GM23338 (cell line): ENCODE data around the gene FAM193B. TPM values are rescaled to one million over a fixed set of nuclear protein-coding genes. Genes with fewer than 3 reads are reported as not detected.
"Not testable (repeated sequence)": the region's sequence is repeated elsewhere in the genome, so short reads cannot be mapped to it uniquely, and the experiment has no call there.

Experiments used
- ATAC-seq: fragments of 200-7000 bp; cut with Tn5 transposase; 3 replicates; pipeline ENCODE4 v1.9.1; 2020
- DNase-seq: peaks from one replicate; pipeline ENCODE4 v3.0.0-alpha.2; 2015; ENCODE audit warnings: low spot score
- H2AFZ ChIP-seq: fragments of 200-600 bp; sonication (generic); 2 replicates; pipeline ENCODE4 v1.8.0; 2016; ENCODE audit warnings: antibody characterized with exemption, mild to moderate bottlenecking, moderate library complexity
- H3F3A ChIP-seq: fragments of 200-600 bp; sonication (generic); replicated peaks from 2 replicates; pipeline ENCODE4 v1.8.0; 2017; ENCODE audit warnings: antibody characterized with exemption, mixed run types, low read depth
- H3K27ac ChIP-seq: fragments of 200-600 bp; sonication (generic); 2 replicates; pipeline ENCODE4 v1.6.1; 2016; ENCODE audit warnings: low read depth
- H3K27me3 ChIP-seq: fragments of 200-600 bp; sonication (generic); 2 replicates; pipeline ENCODE4 v1.8.0; 2016; ENCODE audit warnings: mild to moderate bottlenecking, mixed run types, moderate library complexity; ENCODE audit not compliant: insufficient read depth
- H3K36me3 ChIP-seq: fragments of 200-600 bp; sonication (generic); 2 replicates; pipeline ENCODE4 v1.8.0; 2016; ENCODE audit warnings: mild to moderate bottlenecking; ENCODE audit not compliant: insufficient read depth
- H3K4me1 ChIP-seq: fragments of 200-600 bp; sonication (generic); 2 replicates; pipeline ENCODE4 v1.8.0; 2016; ENCODE audit warnings: mild to moderate bottlenecking, moderate library complexity; ENCODE audit not compliant: insufficient read depth
- H3K4me2 ChIP-seq: fragments of 200-600 bp; sonication (generic); 2 replicates; pipeline ENCODE4 v1.7.1; 2017; ENCODE audit warnings: mixed run types
- H3K4me3 ChIP-seq: fragments of 200-600 bp; sonication (generic); 2 replicates; pipeline ENCODE4 v1.6.1; 2016; ENCODE audit warnings: mixed run types
- H3K79me2 ChIP-seq: fragments of 200-600 bp; sonication (generic); replicated peaks from 2 replicates; pipeline ENCODE4 v1.8.0; 2017; ENCODE audit warnings: mild to moderate bottlenecking; ENCODE audit not compliant: insufficient read depth
- H3K9me2 ChIP-seq: fragments of 200-600 bp; sonication (generic); 2 replicates; pipeline ENCODE4 v1.8.0; 2017; ENCODE audit not compliant: insufficient read depth
- H4K20me1 ChIP-seq: fragments of 200-600 bp; sonication (generic); replicated peaks from 2 replicates; pipeline ENCODE4 v1.8.0; 2017; ENCODE audit warnings: mild to moderate bottlenecking; ENCODE audit not compliant: insufficient read depth
- H3K27ac Mint-ChIP-seq: 2 replicates; pipeline ENCODE4 v1.8.0; 2020; ENCODE audit warnings: inconsistent platforms, mild to moderate bottlenecking, moderate library complexity, mixed read lengths
- H3K27me3 Mint-ChIP-seq: 3 replicates; pipeline ENCODE4 v1.8.0; 2022; ENCODE audit warnings: low read depth, mild to moderate bottlenecking, moderate library complexity, mixed read lengths, inconsistent platforms; ENCODE audit not compliant: insufficient read depth, poor library complexity
- H3K36me3 Mint-ChIP-seq: 3 replicates; pipeline ENCODE4 v1.8.0; 2021; ENCODE audit warnings: low read depth, mild to moderate bottlenecking, inconsistent platforms, moderate library complexity, mixed read lengths
- H3K4me1 Mint-ChIP-seq: 3 replicates; pipeline ENCODE4 v1.8.0; 2020; ENCODE audit warnings: mild to moderate bottlenecking, inconsistent platforms, mixed read lengths
- H3K4me3 Mint-ChIP-seq: 3 replicates; pipeline ENCODE4 v1.8.0; 2021; ENCODE audit warnings: moderate library complexity, mild to moderate bottlenecking, inconsistent platforms, mixed read lengths
- H3K9me3 Mint-ChIP-seq: 3 replicates; pipeline ENCODE4 v1.8.0; 2020; ENCODE audit warnings: moderate library complexity, mild to moderate bottlenecking, inconsistent platforms, mixed read lengths
- CREB1 ChIP-seq: fragments of 250-450 bp; sonication (Bioruptor Pico); IDR thresholded peaks from 2 replicates; pipeline ENCODE4 v1.5.0; 2020; ENCODE audit warnings: low read depth, mild to moderate bottlenecking, moderate library complexity
- EZH2 ChIP-seq: fragments of 200-600 bp; sonication (generic); IDR thresholded peaks from one replicate; pipeline ENCODE4 v1.8.0; 2017; ENCODE audit warnings: antibody characterized with exemption, mild to moderate bottlenecking, low read depth; ENCODE audit not compliant: unreplicated experiment
- JUNB ChIP-seq: IDR thresholded peaks from one replicate; pipeline ENCODE4 v1.6.1; 2016; ENCODE audit warnings: antibody characterized with exemption; ENCODE audit not compliant: unreplicated experiment
- NANOG ChIP-seq: IDR thresholded peaks from 2 replicates; pipeline ENCODE4 v1.6.1; 2016; ENCODE audit warnings: antibody characterized with exemption, borderline replicate concordance
- ZNF331 ChIP-seq: fragments of 250-450 bp; sonication (Bioruptor Pico); IDR thresholded peaks from 2 replicates; pipeline ENCODE4 v1.5.0; 2020; ENCODE audit warnings: low read depth, mild to moderate bottlenecking, moderate library complexity
- polyA plus RNA-seq: library from polyadenylated mRNA; unstranded; fragments of >200 nt; fragmentation: Nextera tagmentation; extraction: Ambion mirVana; gene quantifications from 2 replicates; pipeline ENCODE4 v1.2.1, GENCODE V29; 2016
- total RNA-seq: library from RNA; depleted of rRNA; stranded (reverse); fragments of >200 nt; shearing (Covaris generic); gene quantifications from 2 replicates; pipeline ENCODE4 v1.2.3, GENCODE V29; 2014
- TF ChIP-seq, protein P1 (sequence below): IDR thresholded peaks from one replicate; pipeline ENCODE4 v1.6.1; 2018; ENCODE audit warnings: antibody characterized with exemption; ENCODE audit not compliant: unreplicated experiment
- TF ChIP-seq, protein P2 (sequence below), 2 experiments: fragments of 200-600 bp in 1 of 2; sonication (generic) in 1 of 2; conservative IDR thresholded peaks; 2 replicates each; pipeline versions ENCODE4 v1.5.1 to v1.6.1; 2016 to 2017; ENCODE audit warnings: antibody characterized with exemption in 2 of 2, low read depth in 2 of 2, mild to moderate bottlenecking in 2 of 2, moderate library complexity in 1 of 2

The FAM193B gene
- total and polyA plus RNA-seq, 2 experiments from 2014 or later = 44.4 to 58.6 TPM

DNA sequence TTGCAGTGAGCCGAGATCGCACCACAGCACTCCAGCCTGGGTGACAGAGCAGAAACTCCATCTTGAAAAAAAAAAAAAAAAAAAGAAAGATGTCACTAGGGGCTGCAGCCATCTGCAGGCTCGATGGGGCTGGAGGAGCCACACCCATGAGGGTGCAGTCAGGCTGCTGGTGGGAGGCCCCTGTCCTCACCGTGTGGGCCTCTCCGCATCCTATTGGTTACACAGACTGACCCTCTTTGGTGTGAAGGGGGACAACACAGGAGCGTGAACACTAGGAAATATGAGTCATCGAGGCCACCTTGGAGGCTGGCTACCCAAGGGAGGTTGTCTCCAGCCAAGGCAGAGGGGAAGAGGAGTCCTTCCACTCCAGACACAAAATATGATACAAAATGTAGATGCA lies 14.0 kb upstream of the FAM193B start (continued):
- TF ChIP-seq, protein P1, sequence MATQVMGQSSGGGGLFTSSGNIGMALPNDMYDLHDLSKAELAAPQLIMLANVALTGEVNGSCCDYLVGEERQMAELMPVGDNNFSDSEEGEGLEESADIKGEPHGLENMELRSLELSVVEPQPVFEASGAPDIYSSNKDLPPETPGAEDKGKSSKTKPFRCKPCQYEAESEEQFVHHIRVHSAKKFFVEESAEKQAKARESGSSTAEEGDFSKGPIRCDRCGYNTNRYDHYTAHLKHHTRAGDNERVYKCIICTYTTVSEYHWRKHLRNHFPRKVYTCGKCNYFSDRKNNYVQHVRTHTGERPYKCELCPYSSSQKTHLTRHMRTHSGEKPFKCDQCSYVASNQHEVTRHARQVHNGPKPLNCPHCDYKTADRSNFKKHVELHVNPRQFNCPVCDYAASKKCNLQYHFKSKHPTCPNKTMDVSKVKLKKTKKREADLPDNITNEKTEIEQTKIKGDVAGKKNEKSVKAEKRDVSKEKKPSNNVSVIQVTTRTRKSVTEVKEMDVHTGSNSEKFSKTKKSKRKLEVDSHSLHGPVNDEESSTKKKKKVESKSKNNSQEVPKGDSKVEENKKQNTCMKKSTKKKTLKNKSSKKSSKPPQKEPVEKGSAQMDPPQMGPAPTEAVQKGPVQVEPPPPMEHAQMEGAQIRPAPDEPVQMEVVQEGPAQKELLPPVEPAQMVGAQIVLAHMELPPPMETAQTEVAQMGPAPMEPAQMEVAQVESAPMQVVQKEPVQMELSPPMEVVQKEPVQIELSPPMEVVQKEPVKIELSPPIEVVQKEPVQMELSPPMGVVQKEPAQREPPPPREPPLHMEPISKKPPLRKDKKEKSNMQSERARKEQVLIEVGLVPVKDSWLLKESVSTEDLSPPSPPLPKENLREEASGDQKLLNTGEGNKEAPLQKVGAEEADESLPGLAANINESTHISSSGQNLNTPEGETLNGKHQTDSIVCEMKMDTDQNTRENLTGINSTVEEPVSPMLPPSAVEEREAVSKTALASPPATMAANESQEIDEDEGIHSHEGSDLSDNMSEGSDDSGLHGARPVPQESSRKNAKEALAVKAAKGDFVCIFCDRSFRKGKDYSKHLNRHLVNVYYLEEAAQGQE = no peak
- TF ChIP-seq JUNB (no peak), ZNF331 (CRISPR knock-in tag) (no peak), CREB1 (CRISPR knock-in tag) (no peak)
- TF ChIP-seq, protein P2, sequence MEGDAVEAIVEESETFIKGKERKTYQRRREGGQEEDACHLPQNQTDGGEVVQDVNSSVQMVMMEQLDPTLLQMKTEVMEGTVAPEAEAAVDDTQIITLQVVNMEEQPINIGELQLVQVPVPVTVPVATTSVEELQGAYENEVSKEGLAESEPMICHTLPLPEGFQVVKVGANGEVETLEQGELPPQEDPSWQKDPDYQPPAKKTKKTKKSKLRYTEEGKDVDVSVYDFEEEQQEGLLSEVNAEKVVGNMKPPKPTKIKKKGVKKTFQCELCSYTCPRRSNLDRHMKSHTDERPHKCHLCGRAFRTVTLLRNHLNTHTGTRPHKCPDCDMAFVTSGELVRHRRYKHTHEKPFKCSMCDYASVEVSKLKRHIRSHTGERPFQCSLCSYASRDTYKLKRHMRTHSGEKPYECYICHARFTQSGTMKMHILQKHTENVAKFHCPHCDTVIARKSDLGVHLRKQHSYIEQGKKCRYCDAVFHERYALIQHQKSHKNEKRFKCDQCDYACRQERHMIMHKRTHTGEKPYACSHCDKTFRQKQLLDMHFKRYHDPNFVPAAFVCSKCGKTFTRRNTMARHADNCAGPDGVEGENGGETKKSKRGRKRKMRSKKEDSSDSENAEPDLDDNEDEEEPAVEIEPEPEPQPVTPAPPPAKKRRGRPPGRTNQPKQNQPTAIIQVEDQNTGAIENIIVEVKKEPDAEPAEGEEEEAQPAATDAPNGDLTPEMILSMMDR (conservative IDR thresholded peaks at IDR 0.05; ENCODE audit: low read depth in 2 of 2) = no peak

DNA sequence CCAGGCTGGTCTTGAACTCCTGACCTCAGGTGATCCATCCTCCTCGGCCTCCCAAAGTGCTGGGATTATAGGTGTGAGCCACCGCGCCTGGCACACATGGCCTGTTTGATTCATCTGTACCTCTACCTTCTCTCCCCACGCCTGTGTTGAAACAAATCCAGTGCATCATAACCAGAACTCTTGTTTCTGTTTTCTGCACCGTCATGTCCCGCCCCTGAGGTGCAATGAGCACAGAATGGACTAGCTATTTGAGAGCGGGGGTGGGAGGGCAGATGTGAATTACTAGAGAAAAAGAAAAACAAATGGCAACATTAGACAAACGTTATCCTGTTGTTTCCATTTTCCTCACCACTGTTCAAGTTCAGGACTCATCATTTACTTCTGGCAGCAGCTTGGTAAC lies 10.7 kb upstream of the FAM193B start:
- peaks cover 5% of the 10 kb centered on the region; the same call in 2 of the 3 replicates for H3K36me3 Mint-ChIP-seq
- ATAC-seq (no peak), DNase-seq (no peak)
- no peak overlapping the region for H3K4me2 ChIP-seq
- H3K4me3 Mint-ChIP-seq = no peak overlapping the region
- H2AFZ ChIP-seq = no peak overlapping the region
- peaks cover 12% of the 10 kb centered on the region for H3K27me3 Mint-ChIP-seq
- no peak for TF ChIP-seq NANOG
- TF ChIP-seq EZH2 = no peak
- TF ChIP-seq CREB1 (CRISPR knock-in tag) = no peak
- TF ChIP-seq JUNB = no peak
- TF ChIP-seq ZNF331 (CRISPR knock-in tag) = no peak
- H3F3A ChIP-seq = no peaks in the 10 kb centered on the region
- no peaks in the 10 kb centered on the region for H4K20me1 ChIP-seq
- no peaks in the 10 kb centered on the region for H3K27me3 ChIP-seq
- H3K4me3 ChIP-seq = no peak overlapping the region
- peaks cover 31% of the 10 kb centered on the region for H3K9me3 Mint-ChIP-seq
- H3K4me1 Mint-ChIP-seq = no peaks in the 10 kb centered on the region
- no peaks in the 10 kb centered on the region for H3K79me2 ChIP-seq
- no peaks in the 10 kb centered on the region for H3K4me1 ChIP-seq
- no peak overlapping the region for H3K27ac ChIP-seq
- no peaks in the 10 kb centered on the region for H3K36me3 ChIP-seq
- H3K9me2 ChIP-seq = no peaks in the 10 kb centered on the region
- no peak overlapping the region for H3K27ac Mint-ChIP-seq

DNA sequence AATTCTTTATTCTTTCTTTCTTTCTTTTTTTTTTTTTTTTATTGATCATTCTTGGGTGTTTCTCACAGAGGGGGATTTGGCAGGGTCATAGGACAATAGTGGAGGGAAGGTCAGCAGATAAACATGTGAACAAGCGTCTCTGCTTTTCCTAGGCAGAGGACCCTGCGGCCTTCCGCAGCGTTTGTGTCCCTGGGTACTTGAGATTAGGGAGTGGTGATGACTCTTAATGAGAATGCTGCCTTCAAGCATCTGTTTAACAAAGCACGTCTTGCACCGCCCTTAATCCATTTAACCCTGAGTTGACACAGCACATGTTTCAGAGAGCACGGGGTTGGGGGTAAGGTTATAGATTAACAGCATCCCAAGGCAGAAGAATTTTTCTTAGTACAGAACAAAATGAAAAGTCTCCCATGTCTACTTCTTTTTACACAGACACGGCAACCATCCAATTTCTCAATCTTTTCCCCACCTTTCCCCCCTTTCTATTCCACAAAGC lies 5.1 kb upstream of the FAM193B start:
- H3K4me3 Mint-ChIP-seq, H3K4me1 ChIP-seq, H3K27me3 ChIP-seq, H3K36me3 Mint-ChIP-seq, H3K27ac Mint-ChIP-seq, H4K20me1 ChIP-seq, H3K4me3 ChIP-seq, DNase-seq, H2AFZ ChIP-seq, H3K4me2 ChIP-seq, H3K36me3 ChIP-seq, H3K27ac ChIP-seq, ATAC-seq, H3K9me2 ChIP-seq, H3K79me2 ChIP-seq: not testable (repeated sequence)
- H3F3A ChIP-seq = peaks cover 10% of the 10 kb centered on the region
- peaks cover 15% of the 10 kb centered on the region; the same call in 2 of the 3 replicates for H3K4me1 Mint-ChIP-seq
- peaks cover 34% of the 10 kb centered on the region for H3K9me3 Mint-ChIP-seq
- H3K27me3 Mint-ChIP-seq = peaks cover 12% of the 10 kb centered on the region
